Kidney (tissue), 14 donors: ENCODE results near the gene FXYD3. TPM values are rescaled to one million over a fixed set of nuclear protein-coding genes. Genes with fewer than 3 reads are reported as not detected.

Experiments used
- DNase-seq, 5 donors: peaks; one replicate each; pipeline ENCODE4 v3.0.0-alpha.2; 2013 to 2020
- FAIRE-seq: peaks from 2 replicates; lab custom pipeline; 2012; peaks lifted over from hg19 to GRCh38; lab: Jason Lieb, UNC
- H3K27ac ChIP-seq, 2 donors: one replicate each; pipeline ENCODE4 v1.7.0; 2013; ENCODE audit warnings: low read depth in 2 of 2, low read length in 2 of 2, inconsistent platforms in 1 of 2
- H3K27me3 ChIP-seq: one replicate; pipeline ENCODE4 v1.7.1; 2013; ENCODE audit warnings: low read length, inconsistent platforms; ENCODE audit not compliant: control insufficient read depth, insufficient read depth
- H3K36me3 ChIP-seq, 3 donors: one replicate each; pipeline versions ENCODE4 v1.7.0 to v1.7.1; 2013; ENCODE audit warnings: low read length in 3 of 3, control low read depth in 1 of 3, inconsistent platforms in 1 of 3; ENCODE audit not compliant: insufficient read depth in 3 of 3, control insufficient read depth in 2 of 3
- H3K4me1 ChIP-seq, 3 donors: one replicate each; pipeline versions ENCODE4 v1.7.0 to v1.7.1; 2013; ENCODE audit warnings: low read length in 3 of 3, inconsistent platforms in 1 of 3, low read depth in 1 of 3; ENCODE audit not compliant: control insufficient read depth in 2 of 3, insufficient read depth in 2 of 3
- H3K4me3 ChIP-seq, 3 donors: one replicate each; pipeline versions ENCODE4 v1.7.0 to v1.8.1; 2013; ENCODE audit warnings: low read length in 3 of 3, control low read depth in 1 of 3, inconsistent platforms in 1 of 3
- H3K9ac ChIP-seq, 3 donors: one replicate each; pipeline versions ENCODE4 v1.7.0 to v1.7.1; 2013; ENCODE audit warnings: low read length in 3 of 3, control low read depth in 1 of 3, inconsistent platforms in 1 of 3
- H3K9me3 ChIP-seq, 3 donors: one replicate each; pipeline versions ENCODE4 v1.7.0 to v1.7.1; 2013; ENCODE audit warnings: low read length in 3 of 3, control low read depth in 1 of 3, inconsistent platforms in 1 of 3; ENCODE audit not compliant: control insufficient read depth in 2 of 3, insufficient read depth in 1 of 3
- CTCF ChIP-seq: IDR thresholded peaks from 3 replicates; pipeline ENCODE4 v1.5.1; 2012; ENCODE audit warnings: mild to moderate bottlenecking, moderate library complexity, borderline replicate concordance; ENCODE audit not compliant: insufficient read depth; ENCODE audit errors: extremely low read depth
- intact Hi-C: fragments of 100-400 bp; cut with DNase I; formaldehyde crosslinking; loops from one replicate; pipeline ENCODE4 v1.11.1; 2022
- polyA plus RNA-seq: library from polyadenylated mRNA; stranded (reverse); fragments of 350-450 nt; fragmentation: Illumina TruSeq; extraction: RNeasy Lipid Tissue Mini Kit (QIAGEN cat#74804); gene quantifications from one replicate; pipeline ENCODE4 v1.2.3, GENCODE V29; 2014; ENCODE audit warnings: low read depth, low replicate concordance; ENCODE audit not compliant: insufficient read depth
- total RNA-seq: library from RNA; stranded (reverse); fragmentation: NEBNext Ultra II Directional; extraction: Animal tissue kit (Norgen Biotek cat#: 25700); gene quantifications from one replicate; pipeline ENCODE4 v1.2.1, GENCODE V29; 2021
- donor health status: control.
- donor health status: control.
- donor health status: control.
- donor health status: control.
- donor health status: control.
- donor health status: DM: yes; HTN: yes; CAD: no.
- donor health status: Normal renal cell carcinoma (clear cell type).

Gene FXYD3
- total and polyA plus RNA-seq, 2 donors from 2014 or later: 26.4 to 33.7 TPM

- Histone ChIP-seq H3K4me3 (no peak overlapping the region), H3K36me3 (no peaks in the 10 kb centered on the region), H3K9ac (no peak overlapping the region), H3K9me3 (peaks cover 0 to 23% (median 0%) of the 10 kb centered on the region in 3 donors), H3K4me1 (no peaks in the 10 kb centered on the region), H3K27ac (no peak overlapping the region), H3K27me3 (no peaks in the 10 kb centered on the region)
- no peak for TF ChIP-seq CTCF
- intact Hi-C loops: no loop called here
- DNase-seq: no peak
- no peak for FAIRE-seq
Observed at GRCh38 chr19:35164418-35164817, 48.8 kb downstream of the FXYD3 start.

- H3K9ac ChIP-seq: no peak overlapping the region
- H3K27me3 ChIP-seq: no peaks in the 10 kb centered on the region
- no peaks in the 10 kb centered on the region for H3K4me1 ChIP-seq
- no peaks in the 10 kb centered on the region for H3K36me3 ChIP-seq
- DNase-seq: no peak
- H3K27ac ChIP-seq: no peak overlapping the region
- intact Hi-C loops: no loop called here
- H3K9me3 ChIP-seq: peaks cover 0 to 23% (median 0%) of the 10 kb centered on the region in 3 donors
- no peak overlapping the region for H3K4me3 ChIP-seq
- FAIRE-seq: no peak
- no peak for TF ChIP-seq CTCF
Observed at GRCh38 chr19:35165200-35166058, 49.8 kb downstream of the FXYD3 start.

GRCh38 chr19:35166100-35167063 is 50.8 kb downstream of the FXYD3 start:
- no peak for FAIRE-seq
- H3K9me3 ChIP-seq: peaks cover 0 to 23% (median 0%) of the 10 kb centered on the region in 3 donors
- H3K36me3 ChIP-seq: no peaks in the 10 kb centered on the region
- no peaks in the 10 kb centered on the region for H3K27me3 ChIP-seq
- no peak for TF ChIP-seq CTCF
- DNase-seq: no peak
- no peak overlapping the region for H3K4me3 ChIP-seq
- no peak overlapping the region for H3K27ac ChIP-seq
- no peaks in the 10 kb centered on the region for H3K4me1 ChIP-seq
- intact Hi-C loops: no loop called here
- H3K9ac ChIP-seq: no peak overlapping the region
